ENCODE data around the gene DDX25. TPM values are rescaled to one million over a fixed set of nuclear protein-coding genes. Genes with fewer than 3 reads are reported as not detected.

DDX25 gene
- total RNA-seq, 4 donors from 2014 or later, result 0.60 to 2.5 TPM; not detected in 2

- ATAC-seq (ENCODE audit: low FRiP score) (no peak), DNase-seq (ENCODE audit: low spot score) (no peak)
- TF ChIP-seq, protein P1, sequence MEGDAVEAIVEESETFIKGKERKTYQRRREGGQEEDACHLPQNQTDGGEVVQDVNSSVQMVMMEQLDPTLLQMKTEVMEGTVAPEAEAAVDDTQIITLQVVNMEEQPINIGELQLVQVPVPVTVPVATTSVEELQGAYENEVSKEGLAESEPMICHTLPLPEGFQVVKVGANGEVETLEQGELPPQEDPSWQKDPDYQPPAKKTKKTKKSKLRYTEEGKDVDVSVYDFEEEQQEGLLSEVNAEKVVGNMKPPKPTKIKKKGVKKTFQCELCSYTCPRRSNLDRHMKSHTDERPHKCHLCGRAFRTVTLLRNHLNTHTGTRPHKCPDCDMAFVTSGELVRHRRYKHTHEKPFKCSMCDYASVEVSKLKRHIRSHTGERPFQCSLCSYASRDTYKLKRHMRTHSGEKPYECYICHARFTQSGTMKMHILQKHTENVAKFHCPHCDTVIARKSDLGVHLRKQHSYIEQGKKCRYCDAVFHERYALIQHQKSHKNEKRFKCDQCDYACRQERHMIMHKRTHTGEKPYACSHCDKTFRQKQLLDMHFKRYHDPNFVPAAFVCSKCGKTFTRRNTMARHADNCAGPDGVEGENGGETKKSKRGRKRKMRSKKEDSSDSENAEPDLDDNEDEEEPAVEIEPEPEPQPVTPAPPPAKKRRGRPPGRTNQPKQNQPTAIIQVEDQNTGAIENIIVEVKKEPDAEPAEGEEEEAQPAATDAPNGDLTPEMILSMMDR (IDR thresholded peaks at IDR 0.05), result no peak
Measured at GRCh38 chr11:125923633-125924032, 19.3 kb downstream of the DDX25 start.

DNA sequence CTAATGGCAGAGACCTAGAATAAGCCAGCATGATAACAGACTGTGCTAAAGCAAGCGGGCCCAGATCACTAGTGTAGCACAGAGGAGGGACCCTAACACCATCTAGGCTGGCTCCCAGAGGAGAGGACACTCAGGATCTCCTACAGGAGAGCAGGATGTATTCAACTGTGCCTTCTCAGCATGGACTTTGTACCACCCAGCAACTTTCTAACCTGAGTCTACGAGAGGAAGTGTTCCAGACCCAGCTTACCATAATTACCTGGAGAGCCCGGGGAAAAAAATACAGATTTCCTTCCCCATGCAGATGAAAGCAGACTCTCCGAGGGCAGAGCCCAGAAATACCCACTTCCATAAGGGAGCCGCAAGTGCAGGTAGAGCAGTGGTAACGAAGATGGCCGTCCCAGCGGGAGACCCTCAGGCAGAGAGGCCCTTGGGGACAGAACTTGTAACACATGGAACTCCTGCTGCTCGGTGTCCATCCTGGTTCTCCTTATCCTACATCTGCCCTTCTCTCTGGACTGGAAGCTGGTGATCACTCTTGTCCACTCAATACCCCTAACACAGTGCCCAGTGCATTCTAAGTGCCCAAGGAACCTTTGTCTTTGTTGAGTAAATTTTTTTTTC, 20.2 kb downstream of the DDX25 start:
- TF ChIP-seq, protein P1 (IDR thresholded peaks at IDR 0.05), result no peak

GRCh38 chr11:125925247-125925740, 21.0 kb downstream of the DDX25 start:
- ATAC-seq (ENCODE audit: low FRiP score) (no peak), DNase-seq (ENCODE audit: low spot score) (no peak)
- TF ChIP-seq, protein P1 (IDR thresholded peaks at IDR 0.05), result no peak

More for the DNA sequence above, 20.2 kb downstream of the DDX25 start:
- no peak for DNase-seq (ENCODE audit: low spot score)
- no peak for ATAC-seq (ENCODE audit: low FRiP score)

DNA sequence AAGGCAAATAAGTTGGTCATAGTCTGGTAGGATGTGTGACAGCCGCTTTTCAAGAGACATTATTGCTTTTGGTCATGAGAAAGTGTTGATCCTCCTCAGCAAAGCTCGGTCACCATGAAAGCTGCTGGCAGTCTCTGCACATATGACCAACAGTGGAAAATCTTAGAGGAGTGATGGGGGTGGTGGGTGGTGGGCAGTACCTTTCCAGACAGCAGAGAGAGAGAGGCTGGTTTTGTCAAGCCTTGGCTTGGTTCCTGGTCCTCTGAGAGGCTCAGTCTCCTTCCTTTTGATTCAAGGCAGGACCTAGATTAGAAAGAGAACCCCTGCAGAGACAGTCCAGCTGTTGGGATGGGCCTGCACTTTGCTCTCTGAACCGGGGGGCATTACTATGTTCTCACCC, 21.5 kb downstream of the DDX25 start:
- TF ChIP-seq, protein P1 (IDR thresholded peaks at IDR 0.05), result no peak
- ATAC-seq (ENCODE audit: low FRiP score) (no peak), DNase-seq (ENCODE audit: low spot score) (no peak)

DNA sequence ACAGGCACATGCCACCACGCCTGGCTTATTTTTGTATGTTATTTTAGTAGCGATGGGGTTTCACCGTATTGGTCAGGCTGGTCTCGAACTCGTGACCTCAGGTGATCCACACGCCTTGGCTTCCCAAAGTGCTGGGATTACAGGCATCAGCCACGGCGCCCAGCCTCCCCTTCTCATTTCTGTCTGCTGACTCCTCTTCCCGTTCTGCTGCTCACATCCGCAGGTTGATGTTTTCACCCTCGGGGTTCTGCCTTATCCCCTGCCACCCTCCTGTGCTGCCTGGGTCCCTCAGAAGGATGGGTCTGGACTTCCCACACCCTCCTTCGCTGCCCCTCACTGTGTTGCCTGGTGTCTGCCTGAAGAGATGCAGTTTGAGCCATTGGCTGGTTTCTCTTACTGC, 22.4 kb downstream of the DDX25 start:
- TF ChIP-seq, protein P1 (IDR thresholded peaks at IDR 0.05), result no peak
- ATAC-seq (ENCODE audit: low FRiP score) (no peak), DNase-seq (ENCODE audit: low spot score) (no peak)

DNA sequence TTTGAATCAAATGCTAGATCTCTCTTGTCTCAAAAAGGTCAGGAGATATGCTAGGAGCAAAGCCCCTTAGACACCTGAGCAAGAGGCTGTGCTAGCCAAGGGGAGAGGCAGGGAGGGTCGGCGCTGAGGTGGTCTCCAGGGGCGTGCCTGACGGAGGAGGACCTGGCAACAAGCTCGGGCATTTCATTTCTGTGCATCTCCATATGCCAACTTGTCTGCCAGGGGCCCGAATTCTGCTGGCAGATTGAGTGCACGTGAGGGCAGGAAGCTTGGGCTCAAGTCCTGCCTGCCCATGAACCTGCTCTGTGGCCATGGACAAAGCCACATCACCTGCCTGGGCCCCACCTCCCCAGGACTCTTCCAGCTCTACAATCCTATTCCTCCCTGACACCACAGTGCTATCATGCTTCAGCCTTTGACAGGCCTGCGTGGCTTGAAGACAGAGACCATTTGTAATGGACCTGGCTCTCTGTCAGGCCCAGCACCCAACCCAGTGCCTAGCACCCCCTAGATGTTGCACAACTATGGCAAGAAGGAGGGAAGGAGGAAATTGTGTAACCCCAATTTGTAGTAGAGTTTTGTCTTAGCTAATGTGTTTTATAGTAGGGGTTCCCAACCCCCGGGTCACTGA, 25.3 kb downstream of the DDX25 start:
- TF ChIP-seq, protein P1 (IDR thresholded peaks at IDR 0.05), result no peak
- peak; percentile 59 for ATAC-seq (ENCODE audit: low FRiP score)
- DNase-seq (ENCODE audit: low spot score), result no peak

DNA sequence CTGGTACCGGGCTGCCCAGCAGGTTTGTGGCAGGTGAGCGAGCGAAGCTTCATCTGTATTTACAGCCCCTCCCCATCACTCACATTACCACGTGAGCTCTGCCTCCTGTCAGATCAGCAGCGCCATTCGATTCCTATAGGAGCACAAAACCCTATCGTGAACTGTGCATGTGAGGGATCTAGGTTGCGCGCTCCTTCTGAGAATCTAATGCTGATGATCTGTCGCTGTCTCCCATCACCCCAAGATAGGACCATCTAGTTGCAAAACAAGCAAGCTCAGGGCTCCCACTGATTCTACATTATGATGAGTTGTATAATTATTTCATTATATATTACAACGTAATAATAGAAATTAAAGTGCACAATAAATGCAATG, 25.8 kb downstream of the DDX25 start:
- TF ChIP-seq, protein P1 (IDR thresholded peaks at IDR 0.05), result no peak
- no peak for ATAC-seq (ENCODE audit: low FRiP score)

More for the DNA sequence above, 25.8 kb downstream of the DDX25 start:
- DNase-seq (ENCODE audit: low spot score), result no peak

Data from omental fat pad (tissue), 4 donors.